Breast epithelium (tissue), 4 donors: Measurements from ENCODE around the gene JPH2. TPM values are rescaled to one million over a fixed set of nuclear protein-coding genes. Genes with fewer than 3 reads are reported as not detected.

ENCODE experiments used
- DNase-seq, 2 donors: peaks; one replicate each; pipeline ENCODE4 v3.0.0-alpha.2; 2019; ENCODE audit warnings: low spot score in 2 of 2
- H3K27ac ChIP-seq, 2 donors: fragments of 200-600 bp; sonication (generic) in 1 of 2; one replicate each; pipeline ENCODE4 v1.5.1; 2016 to 2019; ENCODE audit warnings: mild to moderate bottlenecking in 1 of 2
- H3K27me3 ChIP-seq, 2 donors: fragments of 200-600 bp; sonication (generic) in 1 of 2; one replicate each; pipeline versions ENCODE4 v1.5.1 to v1.6.0; 2017 to 2019; ENCODE audit warnings: control low read depth in 1 of 2, mild to moderate bottlenecking in 1 of 2
- H3K36me3 ChIP-seq: fragments of 200-600 bp; one replicate; pipeline ENCODE4 v1.5.1; 2019
- H3K4me1 ChIP-seq, 2 donors: fragments of 200-600 bp; sonication (generic); one replicate each; pipeline ENCODE4 v1.5.1; 2016 to 2019; ENCODE audit warnings: control low read depth in 1 of 2
- H3K4me3 ChIP-seq, 3 donors: fragments of 200-600 bp; sonication (generic); 1 replicate in 2 of 3; 2 replicates in 1 of 3; pipeline ENCODE4 v1.5.1; 2016 to 2019; ENCODE audit warnings: mild to moderate bottlenecking in 3 of 3, moderate library complexity in 2 of 3
- H3K9me3 ChIP-seq, 2 donors: fragments of 200-600 bp; sonication (generic) in 1 of 2; one replicate each; pipeline ENCODE4 v1.5.1; 2016 to 2019; ENCODE audit warnings: control low read depth in 1 of 2
- POLR2A ChIP-seq: fragments of 450-650 bp; IDR thresholded peaks from one replicate; pipeline ENCODE4 v1.6.1; 2016; ENCODE audit warnings: antibody characterized with exemption, mild to moderate bottlenecking, moderate library complexity
- POLR2AphosphoS5 ChIP-seq, 3 donors: sonication (generic); formaldehyde crosslinking; IDR thresholded peaks; one replicate each; pipeline ENCODE4 v1.6.1; 2017; ENCODE audit warnings: antibody characterized with exemption in 3 of 3
- intact Hi-C: fragments of 100-400 bp; cut with DNase I; formaldehyde crosslinking; loops from one replicate; pipeline ENCODE4 v1.15.1; 2023; ENCODE audit warnings: low total_unique reads
- total RNA-seq, 3 donors: library from RNA; depleted of rRNA; stranded (reverse); fragments of >200 nt; gene quantifications; one replicate each; pipeline ENCODE4 v1.1.0, GENCODE V29; 2016
- TF ChIP-seq, protein P1 (sequence below), 3 donors: fragments of 450-650 bp; IDR thresholded peaks; one replicate each; pipeline ENCODE4 v1.5.1; 2016 to 2017; ENCODE audit warnings: antibody characterized with exemption in 3 of 3, mild to moderate bottlenecking in 3 of 3, moderate library complexity in 3 of 3

JPH2 gene
- total RNA-seq, 3 donors from 2014 or later, result 9.3 to 16.4 (median 16.2) TPM

DNA sequence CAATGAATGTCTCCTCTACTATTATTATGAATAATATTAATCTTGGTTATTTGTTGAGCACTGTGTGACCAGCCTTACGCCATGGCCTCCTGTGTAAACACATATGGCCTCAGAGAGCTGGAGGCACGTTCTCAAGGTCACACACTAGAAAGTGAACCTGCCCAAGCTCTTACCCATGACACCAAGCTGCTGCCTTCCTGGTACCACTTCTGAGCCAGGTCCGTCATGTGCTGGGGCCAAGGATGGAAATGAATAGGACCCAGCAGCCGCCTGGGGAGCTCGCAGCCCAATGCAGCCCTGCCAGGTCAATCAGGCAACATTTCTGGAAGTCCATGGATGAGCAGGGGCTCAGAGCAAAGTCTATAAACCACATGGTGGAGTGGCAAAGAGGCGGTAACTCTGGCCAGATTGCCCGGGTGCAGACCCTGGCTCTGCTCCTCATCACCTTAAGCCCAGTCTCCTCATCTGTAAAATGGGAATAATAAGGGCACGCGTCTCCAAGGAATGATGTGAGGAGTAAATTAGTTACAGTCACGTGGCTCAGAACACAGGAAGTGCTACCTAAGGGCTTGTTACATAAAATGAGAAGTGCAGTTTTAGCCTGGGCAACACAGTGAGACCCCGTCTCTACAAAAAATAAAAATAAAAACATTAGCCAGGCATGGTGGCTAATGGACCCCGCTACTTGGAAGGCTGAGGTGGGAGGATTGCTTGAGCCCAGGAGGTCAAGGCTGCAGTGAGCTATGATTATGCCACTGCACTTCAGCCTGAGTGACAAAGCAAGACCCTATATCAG is 61.5 kb downstream of the JPH2 start:
- Histone ChIP-seq H3K27me3 (no peaks in the 10 kb centered on the region), H3K4me1 (no peaks in the 10 kb centered on the region), H3K27ac (no peak overlapping the region), H3K4me3 (no peak overlapping the region), H3K9me3 (no peaks in the 10 kb centered on the region), H3K36me3 (no peaks in the 10 kb centered on the region)
- intact Hi-C loops, result no loop called here
- no peak for DNase-seq
- TF ChIP-seq POLR2A, result no peak
- TF ChIP-seq, protein P1, sequence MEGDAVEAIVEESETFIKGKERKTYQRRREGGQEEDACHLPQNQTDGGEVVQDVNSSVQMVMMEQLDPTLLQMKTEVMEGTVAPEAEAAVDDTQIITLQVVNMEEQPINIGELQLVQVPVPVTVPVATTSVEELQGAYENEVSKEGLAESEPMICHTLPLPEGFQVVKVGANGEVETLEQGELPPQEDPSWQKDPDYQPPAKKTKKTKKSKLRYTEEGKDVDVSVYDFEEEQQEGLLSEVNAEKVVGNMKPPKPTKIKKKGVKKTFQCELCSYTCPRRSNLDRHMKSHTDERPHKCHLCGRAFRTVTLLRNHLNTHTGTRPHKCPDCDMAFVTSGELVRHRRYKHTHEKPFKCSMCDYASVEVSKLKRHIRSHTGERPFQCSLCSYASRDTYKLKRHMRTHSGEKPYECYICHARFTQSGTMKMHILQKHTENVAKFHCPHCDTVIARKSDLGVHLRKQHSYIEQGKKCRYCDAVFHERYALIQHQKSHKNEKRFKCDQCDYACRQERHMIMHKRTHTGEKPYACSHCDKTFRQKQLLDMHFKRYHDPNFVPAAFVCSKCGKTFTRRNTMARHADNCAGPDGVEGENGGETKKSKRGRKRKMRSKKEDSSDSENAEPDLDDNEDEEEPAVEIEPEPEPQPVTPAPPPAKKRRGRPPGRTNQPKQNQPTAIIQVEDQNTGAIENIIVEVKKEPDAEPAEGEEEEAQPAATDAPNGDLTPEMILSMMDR (IDR thresholded peaks at IDR 0.05), result no peak

DNA sequence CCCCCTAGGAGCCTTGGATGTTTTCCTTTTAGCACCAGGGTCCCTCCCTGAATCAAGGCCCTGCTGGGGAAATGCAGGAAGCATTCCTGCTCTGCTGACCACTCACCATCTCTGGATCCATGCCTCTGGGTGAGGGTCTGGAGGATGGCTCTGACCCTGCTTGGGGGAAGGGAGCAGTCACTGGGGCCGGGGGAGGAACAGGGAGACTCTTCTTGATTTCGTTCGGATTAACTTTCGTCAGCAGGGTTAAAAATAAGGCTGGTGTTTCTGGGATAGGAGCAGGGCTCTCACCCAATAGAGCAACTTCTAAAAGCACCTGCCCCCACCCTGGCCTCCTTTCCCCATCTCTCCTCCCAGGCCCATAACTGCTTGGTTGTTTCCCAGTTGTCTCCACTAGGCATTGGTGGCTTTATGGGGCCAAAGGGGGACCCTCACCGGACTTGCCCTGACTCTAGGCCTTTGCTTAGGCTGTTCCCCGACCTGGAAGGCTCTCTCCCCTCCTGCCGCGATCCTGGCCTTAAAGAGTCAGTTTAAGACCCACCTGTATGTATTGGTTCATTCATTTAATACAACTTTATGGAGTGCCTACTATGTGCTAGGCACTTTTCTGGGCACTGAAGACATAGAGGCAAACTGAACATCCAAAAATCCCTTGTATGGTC is 63.0 kb downstream of the JPH2 start:
- no peaks in the 10 kb centered on the region for H3K36me3 ChIP-seq
- intact Hi-C loops, result loop anchor here (5.0 kb wide), 1 partner anchor 63 kb away; the partner anchor contains the start of gene JPH2
- no peaks in the 10 kb centered on the region for H3K4me1 ChIP-seq
- no peak overlapping the region for H3K4me3 ChIP-seq
- TF ChIP-seq POLR2A, result no peak
- TF ChIP-seq, protein P1 (IDR thresholded peaks at IDR 0.05), result no peak
- H3K27ac ChIP-seq, result no peak overlapping the region
- no peaks in the 10 kb centered on the region for H3K27me3 ChIP-seq
- H3K9me3 ChIP-seq, result no peaks in the 10 kb centered on the region
- DNase-seq, result no peak

- no peaks in the 10 kb centered on the region for H3K27me3 ChIP-seq
- TF ChIP-seq, protein P1 (IDR thresholded peaks at IDR 0.05), result no peak
- TF ChIP-seq POLR2AphosphoS5 (IDR thresholded peaks at IDR 0.05), result no peak
- no peak for TF ChIP-seq POLR2A
- H3K27ac ChIP-seq, result no peak overlapping the region
- no peaks in the 10 kb centered on the region for H3K36me3 ChIP-seq
- no peaks in the 10 kb centered on the region for H3K9me3 ChIP-seq
- no peak overlapping the region for H3K4me3 ChIP-seq
- no peak for DNase-seq
- H3K4me1 ChIP-seq, result no peaks in the 10 kb centered on the region
- intact Hi-C loops, result loop anchor here (5.0 kb wide), 1 partner anchor 64 kb away; the partner anchor contains the start of gene JPH2
Measured at GRCh38 chr20:44123251-44123650, 63.7 kb downstream of the JPH2 start.

GRCh38 chr20:44120676-44121425 is 66.1 kb downstream of the JPH2 start:
- Histone ChIP-seq H3K27me3 (peaks cover 0 to 5% of the 10 kb centered on the region in 2 donors), H3K9me3 (no peaks in the 10 kb centered on the region), H3K4me3 (no peak overlapping the region), H3K4me1 (no peaks in the 10 kb centered on the region), H3K27ac (no peak overlapping the region), H3K36me3 (no peaks in the 10 kb centered on the region)
- no peak for TF ChIP-seq POLR2AphosphoS5 (IDR thresholded peaks at IDR 0.05)
- TF ChIP-seq POLR2A, result no peak
- TF ChIP-seq, protein P1 (IDR thresholded peaks at IDR 0.05), result no peak
- intact Hi-C loops, result loop anchor here (5.0 kb wide), 1 partner anchor 66 kb away; the partner anchor contains the start of gene JPH2
- no peak for DNase-seq
